H9 (cell line): ENCODE results near the gene RLF. TPM values are rescaled to one million over a fixed set of nuclear protein-coding genes. Genes with fewer than 3 reads are reported as not detected.

Experiments
- DNase-seq: peaks from one replicate; pipeline ENCODE4 v3.0.0-alpha.2; 2017
- H2AFZ ChIP-seq: one replicate; pipeline ENCODE4 v1.6.1; 2013; ENCODE audit warnings: mild to moderate bottlenecking, low read length, control low read depth, moderate library complexity
- H2AK5ac ChIP-seq: 2 replicates; pipeline ENCODE4 v1.6.1; 2013; ENCODE audit warnings: low read length, control low read depth, mixed read lengths; ENCODE audit not compliant: insufficient read length
- H2BK120ac ChIP-seq: one replicate; pipeline ENCODE4 v1.6.1; 2013; ENCODE audit warnings: low read depth, mild to moderate bottlenecking, low read length, control low read depth, inconsistent platforms; ENCODE audit not compliant: poor library complexity, severe bottlenecking
- H2BK12ac ChIP-seq: 2 replicates; pipeline ENCODE4 v1.6.1; 2013; ENCODE audit warnings: low read length, control low read depth, mixed read lengths, low read depth; ENCODE audit not compliant: insufficient read length
- H2BK15ac ChIP-seq: 2 replicates; pipeline ENCODE4 v1.6.1; 2013; ENCODE audit warnings: low read depth, low read length, control low read depth
- H2BK20ac ChIP-seq: one replicate; pipeline ENCODE4 v1.6.1; 2013; ENCODE audit warnings: low read depth, mild to moderate bottlenecking, low read length, control low read depth, inconsistent platforms; ENCODE audit not compliant: poor library complexity, severe bottlenecking
- H2BK5ac ChIP-seq: 2 replicates; pipeline ENCODE4 v1.6.1; 2013; ENCODE audit warnings: low read length, control low read depth, mixed read lengths; ENCODE audit not compliant: insufficient read length
- H3K14ac ChIP-seq: 2 replicates; pipeline ENCODE4 v1.6.1; 2013; ENCODE audit warnings: low read length, control low read depth; ENCODE audit not compliant: insufficient read depth
- H3K18ac ChIP-seq: 2 replicates; pipeline ENCODE4 v1.6.1; 2013; ENCODE audit warnings: low read depth, mild to moderate bottlenecking, mixed read lengths, low read length, control low read depth; ENCODE audit not compliant: insufficient read length
- H3K23ac ChIP-seq: 2 replicates; pipeline ENCODE4 v1.6.1; 2013; ENCODE audit warnings: low read length, control low read depth, mixed read lengths, low read depth; ENCODE audit not compliant: insufficient read length
- H3K23me2 ChIP-seq: 2 replicates; pipeline ENCODE4 v1.6.1; 2013; ENCODE audit warnings: low read depth, mild to moderate bottlenecking, mixed read lengths, low read length, control low read depth; ENCODE audit not compliant: insufficient read length, poor library complexity, severe bottlenecking
- H3K27ac ChIP-seq: 2 replicates; pipeline ENCODE4 v1.5.1; 2013; ENCODE audit warnings: low read length, control low read depth, mixed read lengths, low read depth; ENCODE audit not compliant: insufficient read length
- H3K27me3 ChIP-seq: 2 replicates; pipeline ENCODE4 v1.6.1; 2013; ENCODE audit warnings: low read length, control low read depth, inconsistent platforms; ENCODE audit not compliant: insufficient read depth
- H3K4ac ChIP-seq: 2 replicates; pipeline ENCODE4 v1.6.1; 2013; ENCODE audit warnings: low read depth, mild to moderate bottlenecking, control low read depth, inconsistent platforms, low read length, moderate library complexity
- H3K4me1 ChIP-seq: 2 replicates; pipeline ENCODE4 v1.6.1; 2013; ENCODE audit warnings: low read length, control low read depth, inconsistent platforms; ENCODE audit not compliant: insufficient read depth
- H3K4me2 ChIP-seq: 2 replicates; pipeline ENCODE4 v1.6.1; 2013; ENCODE audit warnings: low read length, control low read depth, mixed read lengths; ENCODE audit not compliant: insufficient read length, insufficient read depth
- H3K56ac ChIP-seq: 2 replicates; pipeline ENCODE4 v1.6.1; 2013; ENCODE audit warnings: low read depth, mild to moderate bottlenecking, mixed read lengths, low read length, control low read depth; ENCODE audit not compliant: insufficient read length
- H3K79me1 ChIP-seq: 2 replicates; pipeline ENCODE4 v1.6.1; 2013; ENCODE audit warnings: low read depth, mild to moderate bottlenecking, moderate library complexity, low read length, control low read depth, inconsistent platforms; ENCODE audit not compliant: insufficient read depth, poor library complexity, severe bottlenecking
- H3K79me2 ChIP-seq: 2 replicates; pipeline ENCODE4 v1.6.1; 2013; ENCODE audit warnings: low read length, control low read depth, inconsistent platforms; ENCODE audit not compliant: insufficient read depth
- H3K9ac ChIP-seq: 2 replicates; pipeline ENCODE4 v1.6.1; 2013; ENCODE audit warnings: low read length, control low read depth, mixed read lengths; ENCODE audit not compliant: insufficient read length; ENCODE audit errors: extremely low read depth
- H3K9me3 ChIP-seq: one replicate; pipeline ENCODE4 v1.6.1; 2013; ENCODE audit warnings: low read depth, low read length, inconsistent platforms; ENCODE audit not compliant: control insufficient read depth
- H3T11ph ChIP-seq: one replicate; pipeline ENCODE4 v1.6.1; 2013; ENCODE audit warnings: mild to moderate bottlenecking, low read length, control low read depth, inconsistent platforms
- H4K20me1 ChIP-seq: one replicate; pipeline ENCODE4 v1.6.1; 2013; ENCODE audit not compliant: control insufficient read depth, insufficient read length, insufficient read depth
- H4K5ac ChIP-seq: 2 replicates; pipeline ENCODE4 v1.6.1; 2013; ENCODE audit warnings: low read depth, mild to moderate bottlenecking, mixed read lengths, low read length, control low read depth; ENCODE audit not compliant: insufficient read length
- H4K8ac ChIP-seq: replicated peaks from 2 replicates; pipeline ENCODE4 v1.6.1; 2013; ENCODE audit warnings: low read length, control low read depth, mixed read lengths, low read depth; ENCODE audit not compliant: insufficient read length
- H4K91ac ChIP-seq: 2 replicates; pipeline ENCODE4 v1.6.1; 2013; ENCODE audit warnings: low read depth, mild to moderate bottlenecking, moderate library complexity, mixed read lengths, low read length, control low read depth; ENCODE audit not compliant: insufficient read length
- H3K27ac Mint-ChIP-seq, 3 experiments: 2 replicates in 2 of 3; 3 replicates in 1 of 3; pipeline ENCODE4 v1.8.0; 2020 to 2021; ENCODE audit warnings: mixed read lengths in 3 of 3, mild to moderate bottlenecking in 1 of 3, moderate library complexity in 1 of 3
- H3K27me3 Mint-ChIP-seq: 2 replicates; pipeline ENCODE4 v1.8.0; 2021; ENCODE audit warnings: low read depth, mild to moderate bottlenecking, moderate library complexity, mixed read lengths
- H3K36me3 Mint-ChIP-seq, 3 experiments: 2 replicates in 2 of 3; 3 replicates in 1 of 3; pipeline ENCODE4 v1.8.0; 2020 to 2021; ENCODE audit warnings: low read depth in 3 of 3, mixed read lengths in 3 of 3; ENCODE audit not compliant: insufficient read depth in 1 of 3
- H3K4me1 Mint-ChIP-seq, 2 experiments: 2 replicates each; pipeline ENCODE4 v1.8.0; 2020; ENCODE audit warnings: mixed read lengths in 2 of 2
- H3K4me3 Mint-ChIP-seq, 2 experiments: 2 replicates in 1 of 2; 3 replicates in 1 of 2; pipeline ENCODE4 v1.8.0; 2020 to 2021; ENCODE audit warnings: mild to moderate bottlenecking in 2 of 2, mixed read lengths in 2 of 2, moderate library complexity in 1 of 2
- H3K9me3 Mint-ChIP-seq, 2 experiments: 2 replicates in 1 of 2; 3 replicates in 1 of 2; pipeline ENCODE4 v1.8.0; 2020; ENCODE audit warnings: mild to moderate bottlenecking in 2 of 2, mixed read lengths in 2 of 2, moderate library complexity in 1 of 2
- CTCF ChIP-seq: fragments of 200-600 bp; sonication (generic); conservative IDR thresholded peaks from 3 replicates; pipeline ENCODE4 v1.8.0; 2021; ENCODE audit warnings: antibody characterized with exemption, mild to moderate bottlenecking
- WGBS: extraction: QIAGEN DNeasy Blood & Tissue Kit; methylation state at CpG from one replicate; pipeline ENCODE4 v1.1.7; 2013; ENCODE audit warnings: missing lambda C conversion rate, low lambda C conversion rate, mixed read lengths; ENCODE audit not compliant: insufficient read length; ENCODE audit errors: extremely low coverage; 5-methylcytosine and 5-hydroxymethylcytosine counted together
- total RNA-seq: library from RNA; stranded (reverse); gene quantifications from 2 replicates; pipeline ENCODE4 v1.2.1, GENCODE V29; 2021

The RLF gene
- total RNA-seq, 1 experiment from 2014 or later = 19.2 TPM

- Mint-ChIP-seq H3K27ac (peak overlapping the region in 2 of 3 experiments; percentile 16 to 82; a peak in 4 of 7 replicates), H3K4me3 (no peak overlapping the region), H3K9me3 (no peaks in the 10 kb centered on the region; a peak in 1 of 5 replicates), H3K27me3 (no peaks in the 10 kb centered on the region), H3K36me3 (peaks cover 7 to 51% (median 40%) of the 10 kb centered on the region in 3 experiments; a peak in 6 of 7 replicates), H3K4me1 (peaks cover 4 to 8% of the 10 kb centered on the region in 2 experiments; a peak in 2 of 4 replicates)
- Histone ChIP-seq H2AFZ (no peak overlapping the region), H3K79me2 (no peaks in the 10 kb centered on the region), H3K4me1 (no peaks in the 10 kb centered on the region), H3K27me3 (no peaks in the 10 kb centered on the region), H4K91ac (no peak overlapping the region), H3K23me2 (no peaks in the 10 kb centered on the region), H3K79me1 (no peaks in the 10 kb centered on the region), H3K4me2 (no peak overlapping the region), H4K20me1 (no peaks in the 10 kb centered on the region), H3K56ac (no peak overlapping the region), H3K14ac (no peak overlapping the region), H3K4ac (no peak overlapping the region), H2BK120ac (no peak overlapping the region), H3K9me3 (no peaks in the 10 kb centered on the region), H4K8ac (no peak overlapping the region), H3K18ac (no peak overlapping the region), H2BK12ac (no peak overlapping the region), H3K27ac (no peak overlapping the region), H2AK5ac (no peak overlapping the region), H4K5ac (no peak overlapping the region), H3K9ac (no peak overlapping the region), H2BK20ac (no peak overlapping the region), H3K23ac (no peak overlapping the region), H2BK5ac (no peak overlapping the region), H3T11ph (no peak overlapping the region), H2BK15ac (no peak overlapping the region)
- no CpG with 5 or more reads among the region's 3 CpGs for WGBS
- DNase-seq = no peak
- TF ChIP-seq CTCF = no peak
These were observed 114.9 kb downstream of the RLF start for GRCh38 chr1:40276122-40276521.
